H1 (cell line): ENCODE measurements around the gene GRAMD4. TPM values are rescaled to one million over a fixed set of nuclear protein-coding genes. Genes with fewer than 3 reads are reported as not detected.

Source experiments
- CTCF ChIA-PET: fragments of 300-600 bp; sonication (Branson Sonifier 250); formaldehyde crosslinking; loops from one replicate; lab custom pipeline; 2021; ENCODE audit not compliant: partially characterized antibody; lab: Charles Lee
- POLR2A ChIA-PET: fragments of 300-600 bp; sonication (Branson Sonifier 250); formaldehyde crosslinking; loops from one replicate; lab custom pipeline; 2021; ENCODE audit warnings: inconsistent platforms; ENCODE audit not compliant: partially characterized antibody; lab: Charles Lee
- DNase-seq, 2 experiments: peaks; one replicate each; pipeline versions ENCODE4 v3.0.0 to v3.0.0-alpha.2; 2010 to 2022; ENCODE audit warnings: low spot score in 2 of 2, low read depth in 1 of 2, mixed read lengths in 1 of 2
- FAIRE-seq: peaks from 2 replicates; lab custom pipeline; 2011; peaks lifted over from hg19 to GRCh38; lab: Jason Lieb, UNC
- H2AFZ ChIP-seq: 2 replicates; pipeline ENCODE4 v1.8.1; 2012; ENCODE audit warnings: low read length, inconsistent platforms
- H2AK5ac ChIP-seq: 2 replicates; pipeline ENCODE4 v1.6.1; 2013; ENCODE audit warnings: low read depth, low read length
- H2BK120ac ChIP-seq: replicated peaks from 2 replicates; pipeline ENCODE3; 2013; ENCODE audit warnings: low read depth, low read length, inconsistent platforms
- H2BK12ac ChIP-seq: 2 replicates; pipeline ENCODE4 v1.6.1; 2013; ENCODE audit warnings: low read depth, low read length
- H2BK15ac ChIP-seq: 2 replicates; pipeline ENCODE4 v1.6.1; 2013; ENCODE audit warnings: low read length
- H2BK20ac ChIP-seq: 2 replicates; pipeline ENCODE4 v1.6.1; 2013; ENCODE audit warnings: low read length
- H2BK5ac ChIP-seq: 2 replicates; pipeline ENCODE4 v1.6.1; 2013; ENCODE audit warnings: low read depth, low read length
- H3K14ac ChIP-seq: 2 replicates; pipeline ENCODE4 v1.6.1; 2013; ENCODE audit warnings: inconsistent platforms; ENCODE audit not compliant: insufficient read length
- H3K18ac ChIP-seq: 2 replicates; pipeline ENCODE4 v1.6.1; 2013; ENCODE audit warnings: low read length; ENCODE audit errors: extremely low read depth
- H3K23ac ChIP-seq: 2 replicates; pipeline ENCODE4 v1.6.1; 2013; ENCODE audit warnings: inconsistent platforms; ENCODE audit not compliant: insufficient read length
- H3K23me2 ChIP-seq: 2 replicates; pipeline ENCODE4 v1.6.1; 2013; ENCODE audit warnings: low read depth, low read length
- H3K27ac ChIP-seq: 2 replicates; pipeline ENCODE4 v1.6.1; 2011; ENCODE audit warnings: low read depth, low read length, inconsistent platforms
- H3K27me3 ChIP-seq, 4 experiments: replicated peaks in 1 of 4; 1 replicate in 1 of 4; 2 replicates in 3 of 4; pipeline versions ENCODE4 v1.6.1 to v1.8.1; 2011 to 2013; ENCODE audit warnings: low read length in 3 of 4, mild to moderate bottlenecking in 3 of 4, inconsistent platforms in 2 of 4, mixed read lengths in 2 of 4, moderate library complexity in 1 of 4; ENCODE audit not compliant: control insufficient read depth in 3 of 4, insufficient read depth in 3 of 4; ENCODE audit errors: extremely low read depth in 1 of 4
- H3K36me3 ChIP-seq, 4 experiments: 2 replicates each; pipeline versions ENCODE4 v1.6.1 to v1.8.1; 2011 to 2013; ENCODE audit warnings: mild to moderate bottlenecking in 4 of 4, low read length in 3 of 4, moderate library complexity in 2 of 4, control low read depth in 1 of 4, inconsistent platforms in 1 of 4; ENCODE audit not compliant: insufficient read depth in 4 of 4, control insufficient read depth in 2 of 4
- H3K4ac ChIP-seq: replicated peaks from 2 replicates; pipeline ENCODE3; 2013; ENCODE audit warnings: low read length, low read depth, mixed read lengths, inconsistent platforms; ENCODE audit not compliant: insufficient read length
- H3K4me1 ChIP-seq, 4 experiments: replicated peaks in 1 of 4; 1 replicate in 1 of 4; 2 replicates in 3 of 4; pipeline versions ENCODE4 v1.6.1 to v1.8.1; 2011 to 2013; ENCODE audit warnings: low read length in 3 of 4, inconsistent platforms in 2 of 4, mixed read lengths in 1 of 4; ENCODE audit not compliant: insufficient read depth in 4 of 4, control insufficient read depth in 3 of 4
- H3K4me2 ChIP-seq, 2 experiments: 2 replicates each; pipeline versions ENCODE4 v1.6.1 to v1.8.1; 2011 to 2013; ENCODE audit warnings: low read depth in 2 of 2, low read length in 2 of 2, control low read depth in 1 of 2, inconsistent platforms in 1 of 2, mild to moderate bottlenecking in 1 of 2; ENCODE audit not compliant: insufficient read depth in 1 of 2
- H3K4me3 ChIP-seq, 4 experiments: fragments of 200-600, 300-600 bp in 1 of 4; sonication (generic), shearing (Covaris generic), sonication (Bioruptor Twin) in 1 of 4; 2 replicates each; pipeline versions ENCODE4 v1.5.1 to v1.8.1; 2011 to 2016; ENCODE audit warnings: low read length in 4 of 4, low read depth in 3 of 4, control low read depth in 2 of 4, inconsistent platforms in 2 of 4, mild to moderate bottlenecking in 2 of 4, mixed read lengths in 1 of 4, moderate library complexity in 1 of 4; ENCODE audit not compliant: insufficient read depth in 2 of 4; ENCODE audit errors: extremely low read depth in 1 of 4
- H3K56ac ChIP-seq: replicated peaks from 2 replicates; pipeline ENCODE3; 2013; ENCODE audit warnings: low read depth, mild to moderate bottlenecking, mixed read lengths, low read length, inconsistent platforms; ENCODE audit not compliant: insufficient read length
- H3K79me1 ChIP-seq: 2 replicates; pipeline ENCODE4 v1.6.1; 2013; ENCODE audit warnings: low read depth, low read length, control low read depth
- H3K79me2 ChIP-seq, 2 experiments: 2 replicates each; pipeline versions ENCODE4 v1.6.1 to v1.8.1; 2012 to 2013; ENCODE audit warnings: low read length in 2 of 2, mild to moderate bottlenecking in 2 of 2, inconsistent platforms in 1 of 2; ENCODE audit not compliant: insufficient read depth in 2 of 2, control insufficient read depth in 1 of 2
- H3K9ac ChIP-seq, 4 experiments: replicated peaks in 1 of 4; 1 replicate in 1 of 4; 2 replicates in 3 of 4; pipeline versions ENCODE4 v1.6.1 to v1.8.1; 2011 to 2013; ENCODE audit warnings: low read depth in 3 of 4, low read length in 3 of 4, control low read depth in 2 of 4, mild to moderate bottlenecking in 2 of 4, moderate library complexity in 2 of 4, inconsistent platforms in 1 of 4; ENCODE audit errors: extremely low read depth in 1 of 4
- H3K9me3 ChIP-seq, 2 experiments: 2 replicates each; pipeline versions ENCODE4 v1.6.1 to v1.8.1; 2012 to 2013; ENCODE audit warnings: mild to moderate bottlenecking in 2 of 2, moderate library complexity in 2 of 2, control low read depth in 1 of 2, inconsistent platforms in 1 of 2, low read depth in 1 of 2, low read length in 1 of 2, mixed read lengths in 1 of 2; ENCODE audit not compliant: insufficient read depth in 2 of 2
- H4K20me1 ChIP-seq, 2 experiments: replicated peaks in 1 of 2; 2 replicates each; pipeline versions ENCODE3 to v1.8.1; 2011 to 2013; ENCODE audit warnings: inconsistent platforms in 2 of 2, low read length in 2 of 2, mild to moderate bottlenecking in 1 of 2; ENCODE audit not compliant: insufficient read depth in 2 of 2, control insufficient read depth in 1 of 2
- H4K5ac ChIP-seq: 2 replicates; pipeline ENCODE4 v1.6.1; 2013; ENCODE audit warnings: low read length, low read depth, mixed read lengths, inconsistent platforms; ENCODE audit not compliant: insufficient read length
- H4K8ac ChIP-seq: 2 replicates; pipeline ENCODE4 v1.8.0; 2013; ENCODE audit warnings: mild to moderate bottlenecking, moderate library complexity, low read length, inconsistent platforms; ENCODE audit not compliant: insufficient read depth; ENCODE audit errors: extremely low read depth
- H4K91ac ChIP-seq: replicated peaks from 2 replicates; pipeline ENCODE3; 2013; ENCODE audit warnings: low read length, mixed read lengths, inconsistent platforms; ENCODE audit not compliant: insufficient read length
- CHD2 ChIP-seq: IDR thresholded peaks from 2 replicates; pipeline ENCODE4 v1.6.1; 2012; ENCODE audit warnings: low read length, improper control_type of control experiment
- GABPA ChIP-seq: IDR thresholded peaks from 2 replicates; pipeline ENCODE4 v1.6.1; 2011; ENCODE audit warnings: mild to moderate bottlenecking, low read length, moderate library complexity, borderline replicate concordance; ENCODE audit not compliant: insufficient read depth
- USF2 ChIP-seq: IDR thresholded peaks from 2 replicates; pipeline ENCODE4 v1.6.1; 2011; ENCODE audit warnings: low read length, improper control_type of control experiment
- WGBS, 2 experiments: shearing (Covaris generic) in 1 of 2; methylation state at CpG; one replicate each; pipeline versions ENCODE4 v1.1.6 to v1.1.7; 2013 to 2015; ENCODE audit warnings: low lambda C conversion rate in 2 of 2, mixed read lengths in 2 of 2, inconsistent platforms in 1 of 2, low coverage in 1 of 2, missing lambda C conversion rate in 1 of 2; ENCODE audit not compliant: insufficient replicate concordance in 2 of 2, insufficient coverage in 1 of 2, insufficient read length in 1 of 2; ENCODE audit errors: extremely low coverage in 1 of 2, missing lambda C conversion rate in 1 of 2; 5-methylcytosine and 5-hydroxymethylcytosine counted together
- polyA plus RNA-seq, 7 experiments: library from polyadenylated mRNA; depleted of rRNA in 3 of 7; stranded (reverse) in 5 of 7; unstranded in 2 of 7; fragments of >200 nt in 5 of 7; fragments of 200-250 nt in 2 of 7; gene quantifications; 1 replicate in 5 of 7; 2 replicates in 1 of 7; 4 replicates in 1 of 7; pipeline versions ENCODE4 v1.2.1 to v1.2.3, GENCODE V29; 2011 to 2013; ENCODE audit warnings: missing spikeins in 2 of 7, mixed read lengths in 2 of 7
- total RNA-seq: library from RNA; stranded (reverse); fragmentation: NEBNext Ultra II Directional; extraction: Animal tissue kit (Norgen Biotek cat#: 25700); gene quantifications from 2 replicates; pipeline ENCODE4 v1.2.1, GENCODE V29; 2021

The GRAMD4 gene
- total and polyA plus RNA-seq, 2 of the 8 experiments (the other 6 are each of a cell fraction or from before 2014, with no cell fraction given), result 7.9 to 25.6 TPM

- Histone ChIP-seq H3K79me2 (no peaks in the 10 kb centered on the region), H2BK15ac (no peak overlapping the region), H4K5ac (no peak overlapping the region), H4K20me1 (peaks cover 0 to 4% of the 10 kb centered on the region in 2 experiments), H4K8ac (no peak overlapping the region), H3K23ac (no peak overlapping the region), H2BK20ac (no peak overlapping the region), H3K27ac (no peak overlapping the region), H3K4me1 (peaks cover 0 to 4% (median 2%) of the 10 kb centered on the region in 4 experiments; a peak in 2 of 7 replicates), H2BK120ac (no peak overlapping the region), H2AFZ (no peak overlapping the region), H3K36me3 (no peaks in the 10 kb centered on the region), H3K18ac (no peak overlapping the region), H3K56ac (no peak overlapping the region), H3K4ac (no peak overlapping the region), H3K4me3 (no peak overlapping the region), H3K9ac (no peak overlapping the region), H3K4me2 (no peak overlapping the region), H3K79me1 (peaks cover 5% of the 10 kb centered on the region; the same call in 1 of the 2 replicates), H3K9me3 (no peaks in the 10 kb centered on the region), H3K27me3 (no peaks in the 10 kb centered on the region), H3K23me2 (no peaks in the 10 kb centered on the region), H2BK5ac (no peak overlapping the region), H4K91ac (no peak overlapping the region), H2AK5ac (no peak overlapping the region), H3K14ac (no peak overlapping the region), H2BK12ac (no peak overlapping the region)
- 92% methylated on average over 20 of the region's 26 CpGs; no CpG with 5 or more reads in 1 of the 2 experiments for WGBS, 2 experiments
- no peak for DNase-seq
- POLR2A ChIA-PET, result no interaction called here
- CTCF ChIA-PET, result interaction anchor here (1.5 to 1.7 kb wide), 2 partner anchors 13 to 93 kb away, joined by 5 to 6 read pairs; no protein-coding TSS in a partner anchor
- FAIRE-seq, result no peak
- no peak for TF ChIP-seq USF2
- TF ChIP-seq GABPA, result no peak
- TF ChIP-seq CHD2, result no peak
Measured at GRCh38 chr22:46655861-46656608, 35.8 kb downstream of the GRAMD4 start.
